ENCODE data around the gene APBB2.

APBB2 gene

GRCh38 chr4:41214136-41214824 lies at the start of gene APBB2:
Gene APBB2 (minus strand): TSS chr4:41214542. CDS start chr4:41033254, 181,288 bp downstream.
- DNase-seq, result no peak

- no peak for DNase-seq
Observed at GRCh38 chr4:41262198-41262597, 47.9 kb upstream of the APBB2 start.

- no peak for DNase-seq
Observed at GRCh38 chr4:41260116-41260733, 45.9 kb upstream of the APBB2 start.

- DNase-seq, result peak; percentile 9
Observed at GRCh38 chr4:41258783-41259182, 44.4 kb upstream of the APBB2 start.

GRCh38 chr4:41257906-41258305 lies 43.6 kb upstream of the APBB2 start:
- no peak for DNase-seq

GRCh38 chr4:41257257-41257901 lies 43.0 kb upstream of the APBB2 start:
- no peak for DNase-seq

- no peak for DNase-seq
Observed at GRCh38 chr4:41256740-41257256, 42.5 kb upstream of the APBB2 start, which contains the start of gene UCHL1. Gene UCHL1 (plus strand): TSS chr4:41256928. CDS start chr4:41256977, 49 bp downstream.

- DNase-seq, result no peak
Observed at GRCh38 chr4:41256131-41256739, 41.9 kb upstream of the APBB2 start.

GRCh38 chr4:41245983-41246382 lies 31.6 kb upstream of the APBB2 start:
- no peak for DNase-seq

- no peak for DNase-seq
Observed at GRCh38 chr4:41241919-41242318, 27.6 kb upstream of the APBB2 start.

- DNase-seq, result no peak
Observed at GRCh38 chr4:41236508-41236907, 22.2 kb upstream of the APBB2 start.

- no peak for DNase-seq
Observed at GRCh38 chr4:41236032-41236431, 21.7 kb upstream of the APBB2 start.

- no peak for DNase-seq
Observed at GRCh38 chr4:41232856-41233255, 18.5 kb upstream of the APBB2 start.

- no peak for DNase-seq
Observed at GRCh38 chr4:41232406-41232805, 18.1 kb upstream of the APBB2 start.

GRCh38 chr4:41227902-41228301 lies 13.6 kb upstream of the APBB2 start:
- DNase-seq, result no peak

GRCh38 chr4:41221850-41222645 lies 7.7 kb upstream of the APBB2 start:
- DNase-seq, result no peak

GRCh38 chr4:41219421-41219950 lies 5.1 kb upstream of the APBB2 start:
- no peak for DNase-seq

GRCh38 chr4:41218703-41219102 lies 4.4 kb upstream of the APBB2 start:
- DNase-seq, result no peak

- DNase-seq, result no peak
Observed at GRCh38 chr4:41217374-41217773, 3.0 kb upstream of the APBB2 start.

GRCh38 chr4:41217020-41217333 lies 2.6 kb upstream of the APBB2 start:
- no peak for DNase-seq

- DNase-seq, result no peak
Observed at GRCh38 chr4:41216294-41217019, 2.1 kb upstream of the APBB2 start.

- DNase-seq, result no peak
Observed at GRCh38 chr4:41215969-41216293, 1.6 kb upstream of the APBB2 start.
